ENCODE results near the gene CERS6.

- TF ChIP-seq, protein P1, sequence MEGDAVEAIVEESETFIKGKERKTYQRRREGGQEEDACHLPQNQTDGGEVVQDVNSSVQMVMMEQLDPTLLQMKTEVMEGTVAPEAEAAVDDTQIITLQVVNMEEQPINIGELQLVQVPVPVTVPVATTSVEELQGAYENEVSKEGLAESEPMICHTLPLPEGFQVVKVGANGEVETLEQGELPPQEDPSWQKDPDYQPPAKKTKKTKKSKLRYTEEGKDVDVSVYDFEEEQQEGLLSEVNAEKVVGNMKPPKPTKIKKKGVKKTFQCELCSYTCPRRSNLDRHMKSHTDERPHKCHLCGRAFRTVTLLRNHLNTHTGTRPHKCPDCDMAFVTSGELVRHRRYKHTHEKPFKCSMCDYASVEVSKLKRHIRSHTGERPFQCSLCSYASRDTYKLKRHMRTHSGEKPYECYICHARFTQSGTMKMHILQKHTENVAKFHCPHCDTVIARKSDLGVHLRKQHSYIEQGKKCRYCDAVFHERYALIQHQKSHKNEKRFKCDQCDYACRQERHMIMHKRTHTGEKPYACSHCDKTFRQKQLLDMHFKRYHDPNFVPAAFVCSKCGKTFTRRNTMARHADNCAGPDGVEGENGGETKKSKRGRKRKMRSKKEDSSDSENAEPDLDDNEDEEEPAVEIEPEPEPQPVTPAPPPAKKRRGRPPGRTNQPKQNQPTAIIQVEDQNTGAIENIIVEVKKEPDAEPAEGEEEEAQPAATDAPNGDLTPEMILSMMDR (conservative IDR thresholded peaks at IDR 0.05 in 1 of 2, IDR thresholded peaks at IDR 0.05 in 1 of 2; ENCODE audit: extremely low read depth in 1 of 2, insufficient read depth in 1 of 2, low read depth in 1 of 2, low read length in 2 of 2): no peak
- TF ChIP-seq EZH2 (IDR thresholded peaks at IDR 0.05; ENCODE audit: borderline replicate concordance, low read length): no peak
Observed at GRCh38 chr2:168482269-168482668, 26.2 kb downstream of the CERS6 start.

All from mammary epithelial cell (primary cell).